ENCODE measurements around the gene KPNA6. TPM values are rescaled to one million over a fixed set of nuclear protein-coding genes. Genes with fewer than 3 reads are reported as not detected.
A peak's percentile ranks its signal among the peaks of the same experiment; 100 is the strongest.
"Not testable (repeated sequence)": the region's sequence is repeated elsewhere in the genome, so short reads cannot be mapped to it uniquely, and the experiment has no call there.

Gene KPNA6
- polyA plus RNA-seq, 1 experiment: 26.6 TPM

DNA sequence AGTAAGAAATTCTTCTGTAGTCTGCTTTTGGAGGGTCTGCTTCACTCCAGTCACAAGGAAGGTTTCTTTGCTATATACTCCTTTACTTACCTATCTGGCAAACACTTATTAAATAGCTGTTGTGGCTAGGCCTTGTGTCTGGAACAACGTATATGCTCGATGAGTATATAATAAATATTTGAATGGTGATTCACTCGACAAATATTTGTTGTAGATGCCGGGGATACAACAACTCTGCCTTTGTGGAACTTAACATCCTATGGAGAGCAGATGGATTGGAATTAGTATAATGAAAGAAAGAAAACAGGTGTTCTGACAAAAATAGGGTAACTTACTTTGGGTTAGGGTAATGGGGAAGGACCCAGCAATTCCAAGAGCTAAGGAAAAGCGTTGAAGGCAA is 31.1 kb downstream of the KPNA6 start:
- ChIA-PET CTCF (interaction anchor here (0.9 kb wide), 1 partner anchor 11 kb away, joined by 3 read pairs; no protein-coding TSS in a partner anchor), POLR2A (no interaction called here)
- no peaks in the 10 kb centered on the region; the same call in 1 of the 2 replicates for H3K36me3 ChIP-seq (ENCODE audit: control insufficient read depth, insufficient read depth, low read length)
- H3K27me3 ChIP-seq (ENCODE audit: control insufficient read depth, insufficient read depth, low read length): no peaks in the 10 kb centered on the region
- TF ChIP-seq CTCF (IDR thresholded peaks at IDR 0.05; ENCODE audit: insufficient read depth, low read depth, low read length): no peak
- no peak for DNase-seq (ENCODE audit: low read depth)
- H3K4me3 ChIP-seq (ENCODE audit: low read depth, low read length): no peak overlapping the region

GRCh38 chr1:32142446-32143301 is 34.8 kb downstream of the KPNA6 start:
- peak; percentile 88 for DNase-seq (ENCODE audit: low read depth)
- no peak overlapping the region for H3K4me3 ChIP-seq (ENCODE audit: low read depth, low read length)
- H3K27me3 ChIP-seq (ENCODE audit: control insufficient read depth, insufficient read depth, low read length): no peaks in the 10 kb centered on the region
- H3K36me3 ChIP-seq (ENCODE audit: control insufficient read depth, insufficient read depth, low read length): no peaks in the 10 kb centered on the region
- ChIA-PET POLR2A (no interaction called here), CTCF (interaction anchor here (1.0 kb wide), 1 partner anchor 10 kb away, joined by 4 read pairs; no protein-coding TSS in a partner anchor)
- TF ChIP-seq CTCF (IDR thresholded peaks at IDR 0.05; ENCODE audit: insufficient read depth, low read depth, low read length): no peak

DNA sequence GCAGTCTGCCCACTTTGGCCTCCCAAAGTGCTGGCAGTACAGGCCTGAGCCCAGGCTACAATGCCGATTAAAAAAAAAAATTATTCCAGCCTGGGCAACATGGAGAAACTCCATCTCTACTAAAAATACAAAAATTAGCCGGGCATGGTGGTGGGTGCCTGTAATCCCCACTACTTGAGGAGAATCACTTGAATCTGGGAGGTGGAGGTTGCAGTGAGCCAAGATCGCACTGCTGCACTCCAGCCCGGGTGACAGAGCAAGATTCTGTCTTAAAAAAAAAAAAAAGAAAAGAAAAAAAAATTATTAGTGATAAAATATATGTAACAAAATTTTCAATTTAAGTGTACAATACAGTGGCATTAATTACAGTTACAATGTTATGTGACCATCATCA is 35.4 kb downstream of the KPNA6 start:
- CTCF ChIA-PET: interaction anchor here (1.0 kb wide), 1 partner anchor 10 kb away, joined by 4 read pairs; no protein-coding TSS in a partner anchor

GRCh38 chr1:32144033-32144432 is 36.2 kb downstream of the KPNA6 start:
- CTCF ChIA-PET: no interaction called here
- Histone ChIP-seq H3K4me3 (ENCODE audit: low read depth, low read length) (no peak overlapping the region), H3K36me3 (ENCODE audit: control insufficient read depth, insufficient read depth, low read length) (no peaks in the 10 kb centered on the region), H3K27me3 (ENCODE audit: control insufficient read depth, insufficient read depth, low read length) (no peaks in the 10 kb centered on the region)
- POLR2A ChIA-PET: no interaction called here
- no peak for TF ChIP-seq CTCF (IDR thresholded peaks at IDR 0.05; ENCODE audit: insufficient read depth, low read depth, low read length)
- DNase-seq (ENCODE audit: low read depth): no peak

More for the DNA sequence above, 35.4 kb downstream of the KPNA6 start:
- H3K36me3 ChIP-seq (ENCODE audit: control insufficient read depth, insufficient read depth, low read length); H3K4me3 ChIP-seq (ENCODE audit: low read depth, low read length); POLR2A ChIA-PET; DNase-seq (ENCODE audit: low read depth); H3K27me3 ChIP-seq (ENCODE audit: control insufficient read depth, insufficient read depth, low read length): not testable (repeated sequence)

DNA sequence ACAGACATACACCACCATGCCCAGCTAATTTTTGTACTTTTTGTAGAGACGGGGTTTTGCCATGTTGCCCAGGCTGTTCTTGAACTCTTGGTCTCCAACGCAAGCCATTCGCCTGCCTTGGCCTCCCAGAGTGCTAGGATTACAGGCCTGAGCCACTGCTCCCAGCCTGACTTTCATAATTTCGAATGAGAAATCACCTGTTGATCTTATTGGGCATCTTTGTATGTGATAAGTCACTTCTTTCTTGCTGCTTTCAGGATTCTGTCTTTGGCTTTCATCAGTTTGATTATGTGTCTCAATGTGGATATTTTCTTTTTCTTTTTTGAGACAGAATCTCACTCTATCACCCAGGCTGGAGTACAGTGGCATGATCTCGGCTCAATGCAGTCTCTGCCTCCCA is 39.9 kb downstream of the KPNA6 start:
- H3K4me3 ChIP-seq (ENCODE audit: low read depth, low read length); H3K36me3 ChIP-seq (ENCODE audit: control insufficient read depth, insufficient read depth, low read length); CTCF ChIA-PET; POLR2A ChIA-PET; DNase-seq (ENCODE audit: low read depth); H3K27me3 ChIP-seq (ENCODE audit: control insufficient read depth, insufficient read depth, low read length): not testable (repeated sequence)

DNA sequence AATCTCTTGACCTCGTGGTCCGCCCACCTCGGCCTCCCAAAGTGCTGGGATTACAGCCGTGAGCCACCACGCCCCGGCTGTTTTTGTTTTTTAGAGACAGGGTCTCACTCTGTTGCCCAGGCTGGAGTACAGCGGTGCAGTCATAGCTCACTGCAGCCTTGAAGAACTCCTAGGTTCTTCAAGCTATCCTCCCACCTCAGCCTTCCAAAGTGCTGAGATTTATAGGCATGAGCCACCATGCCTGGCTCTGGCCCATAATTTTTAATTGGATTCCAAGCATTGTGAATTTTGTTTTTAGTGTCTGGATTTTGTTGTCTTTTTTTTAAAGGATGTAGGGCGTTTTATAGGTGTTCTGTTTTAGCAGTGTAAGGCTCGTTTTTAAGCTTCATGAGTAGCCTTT is 43.0 kb downstream of the KPNA6 start:
- Histone ChIP-seq H3K4me3 (ENCODE audit: low read depth, low read length) (no peak overlapping the region), H3K27me3 (ENCODE audit: control insufficient read depth, insufficient read depth, low read length) (no peaks in the 10 kb centered on the region), H3K36me3 (ENCODE audit: control insufficient read depth, insufficient read depth, low read length) (peaks cover 4% of the 10 kb centered on the region)
- TF ChIP-seq CTCF (IDR thresholded peaks at IDR 0.05; ENCODE audit: insufficient read depth, low read depth, low read length): no peak
- no peak for DNase-seq (ENCODE audit: low read depth)
- ChIA-PET POLR2A (interaction anchor here (0.5 to 0.7 kb wide), 2 partner anchors 14 to 31 kb away, joined by 3 read pairs; no protein-coding TSS in a partner anchor), CTCF (interaction anchor here (0.5 to 1.5 kb wide), 4 partner anchors 42 to 185 kb away, joined by 3 to 5 read pairs (median 4); no protein-coding TSS in a partner anchor)
